ENCODE measurements around the gene GRID1.

- no peak for TF ChIP-seq POLR2A (IDR thresholded peaks at IDR 0.05; ENCODE audit: low read length)
- TF ChIP-seq GATA1 (IDR thresholded peaks at IDR 0.05; ENCODE audit: low read depth, low read length) = no peak
Observed at GRCh38 chr10:85908462-85908861, 458.1 kb downstream of the GRID1 start.

Data from erythroblast (primary cell).